SU-DHL-6 (cell line): ENCODE measurements around the gene UQCC3.
"Not testable (repeated sequence)": the region's sequence is repeated elsewhere in the genome, so short reads cannot be mapped to it uniquely, and the experiment has no call there.

ENCODE experiments used
- H2AFZ ChIP-seq: fragments of 200-600 bp; sonication (generic); 2 replicates; pipeline ENCODE4 v1.6.1; 2014; ENCODE audit warnings: low read depth, mild to moderate bottlenecking, moderate library complexity, mixed read lengths, antibody characterized with exemption, low read length; ENCODE audit not compliant: severe bottlenecking
- H3F3A ChIP-seq: fragments of 200-600 bp; shearing (Covaris generic); 2 replicates; pipeline ENCODE4 v1.6.0; 2016; ENCODE audit warnings: antibody characterized with exemption, mild to moderate bottlenecking; ENCODE audit not compliant: insufficient read depth
- H3K27ac ChIP-seq: fragments of 200-600 bp; sonication (generic); 2 replicates; pipeline ENCODE4 v1.5.1; 2016; ENCODE audit warnings: low read depth, mild to moderate bottlenecking, low read length, moderate library complexity, mixed read lengths
- H3K27me3 ChIP-seq: fragments of 200-600 bp; sonication (generic), shearing (Covaris generic); 2 replicates; pipeline ENCODE4 v1.6.0; 2014; ENCODE audit warnings: mild to moderate bottlenecking, low read length
- H3K36me3 ChIP-seq: fragments of 200-600 bp; sonication (generic); 2 replicates; pipeline ENCODE4 v1.6.1; 2014; ENCODE audit warnings: mild to moderate bottlenecking, low read length, mixed read lengths
- H3K4me2 ChIP-seq: fragments of 300-600, 200-600 bp; shearing (Covaris generic), sonication (generic); 2 replicates; pipeline ENCODE4 v1.6.0; 2014; ENCODE audit warnings: low read length, low read depth, mild to moderate bottlenecking; ENCODE audit not compliant: poor library complexity, severe bottlenecking
- H3K4me3 ChIP-seq: fragments of 200-600 bp; sonication (generic); 2 replicates; pipeline ENCODE4 v1.5.1; 2014; ENCODE audit warnings: antibody characterized with exemption, low read length, mild to moderate bottlenecking, mixed read lengths; ENCODE audit not compliant: insufficient read depth, poor library complexity, severe bottlenecking
- H3K79me2 ChIP-seq: fragments of 200-600 bp; sonication (generic); 2 replicates; pipeline ENCODE4 v1.6.1; 2014; ENCODE audit warnings: mild to moderate bottlenecking, low read length, moderate library complexity; ENCODE audit not compliant: insufficient read depth
- H3K9ac ChIP-seq: fragments of 200-600 bp; sonication (generic); 2 replicates; pipeline ENCODE4 v1.7.0; 2014; ENCODE audit warnings: mild to moderate bottlenecking, low read length
- H3K9me2 ChIP-seq: fragments of 200-600 bp; sonication (generic); replicated peaks from 2 replicates; pipeline ENCODE4 v1.6.1; 2014; ENCODE audit warnings: low read length; ENCODE audit not compliant: insufficient read depth
- H3K9me3 ChIP-seq: fragments of 200-600 bp; sonication (generic); 2 replicates; pipeline ENCODE4 v1.6.1; 2014; ENCODE audit warnings: low read length, mixed read lengths; ENCODE audit not compliant: insufficient read depth
- H4K20me1 ChIP-seq: fragments of 200-600 bp; sonication (generic); 2 replicates; pipeline ENCODE4 v1.6.1; 2014; ENCODE audit warnings: low read depth, mild to moderate bottlenecking, antibody characterized with exemption, low read length, moderate library complexity, mixed read lengths
- CTCF ChIP-seq: fragments of 200-600 bp; sonication (generic); IDR thresholded peaks from one replicate; pipeline ENCODE4 v1.5.1; 2017; ENCODE audit warnings: antibody characterized with exemption, mild to moderate bottlenecking, low read length, moderate library complexity; ENCODE audit not compliant: insufficient read depth, poor library complexity, severe bottlenecking
- EZH2phosphoT487 ChIP-seq: fragments of 200-600 bp; sonication (generic), shearing (Covaris generic); conservative IDR thresholded peaks from 2 replicates; pipeline ENCODE4 v1.6.1; 2018; ENCODE audit warnings: mild to moderate bottlenecking, antibody characterized with exemption, low read length, moderate library complexity, mixed read lengths

The UQCC3 gene

DNA sequence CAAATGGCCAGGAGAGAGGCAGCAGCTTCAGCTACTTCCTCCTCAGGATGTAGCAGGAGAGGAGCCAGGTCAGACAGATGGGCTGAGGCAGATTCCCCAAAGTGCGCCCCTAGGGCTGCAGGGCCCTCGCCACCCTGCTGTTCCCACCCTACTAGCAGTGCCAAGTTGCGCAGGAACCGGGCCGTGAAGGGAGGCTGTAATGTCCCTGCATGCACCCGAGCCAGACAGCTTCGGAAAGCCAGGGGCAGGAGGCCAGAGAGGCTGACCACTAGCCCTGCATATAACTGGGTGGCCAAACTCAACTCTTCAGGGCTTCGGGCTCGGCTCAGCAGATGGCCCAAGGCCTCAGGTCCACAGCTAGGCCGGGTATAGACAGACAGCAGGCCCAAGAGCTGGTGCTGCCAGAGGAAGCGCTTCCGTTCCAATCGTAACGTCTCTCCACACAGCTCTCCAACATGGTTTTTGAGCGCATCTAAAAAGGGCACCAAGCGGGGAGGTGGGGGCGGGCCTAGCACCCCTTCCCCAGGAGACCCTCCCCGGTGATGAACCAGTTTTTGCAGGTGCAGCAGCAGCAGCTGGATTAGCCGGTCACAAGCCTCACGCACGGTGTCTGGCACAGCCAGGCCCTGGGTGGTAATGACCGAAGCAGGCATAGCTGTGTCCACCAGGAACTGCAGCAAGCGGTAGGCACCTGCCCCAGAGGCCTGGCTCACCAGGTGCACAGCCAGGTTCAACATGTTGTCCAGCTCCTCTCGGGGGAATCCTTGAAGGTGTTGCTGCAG lies 23.1 kb upstream of the UQCC3 start:
- Histone ChIP-seq H3K4me2 (no peak overlapping the region), H3K9me2 (no peaks in the 10 kb centered on the region), H3K27ac (no peak overlapping the region), H3K4me3 (no peak overlapping the region), H3K27me3 (no peaks in the 10 kb centered on the region), H3K79me2 (peaks cover 52% of the 10 kb centered on the region), H3K36me3 (no peaks in the 10 kb centered on the region), H4K20me1 (no peaks in the 10 kb centered on the region), H3K9ac (no peak overlapping the region), H2AFZ (no peak overlapping the region), H3K9me3 (no peaks in the 10 kb centered on the region), H3F3A (peaks cover 4% of the 10 kb centered on the region)
- TF ChIP-seq EZH2phosphoT487: no peak
- TF ChIP-seq CTCF: no peak

DNA sequence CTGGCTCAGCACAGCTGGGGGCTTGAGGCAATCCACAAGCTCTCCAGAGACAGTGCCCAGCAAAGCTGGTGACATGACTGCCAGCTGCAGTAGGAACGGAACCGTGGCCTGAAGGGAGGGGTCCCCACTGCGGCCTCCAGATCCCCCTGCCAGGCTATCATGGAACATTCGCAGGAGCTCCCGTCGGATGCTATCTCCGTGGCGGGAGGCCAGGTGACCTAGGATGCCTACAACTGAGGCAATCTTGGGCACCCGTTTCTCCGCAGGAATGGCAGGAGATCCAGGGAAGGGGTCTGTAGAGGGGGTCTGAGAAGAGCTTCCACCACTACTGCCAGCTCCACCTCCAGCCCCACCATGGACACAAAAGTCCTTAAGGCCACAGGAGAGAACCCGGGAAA lies 22.5 kb upstream of the UQCC3 start:
- Histone ChIP-seq H3K36me3 (no peaks in the 10 kb centered on the region), H3K27ac (no peak overlapping the region), H3K9ac (no peak overlapping the region), H3K9me2 (no peaks in the 10 kb centered on the region), H3K9me3 (no peaks in the 10 kb centered on the region), H3K4me3 (no peak overlapping the region), H3K79me2 (peaks cover 46% of the 10 kb centered on the region), H3F3A (peaks cover 4% of the 10 kb centered on the region), H2AFZ (no peak overlapping the region), H3K27me3 (no peaks in the 10 kb centered on the region), H3K4me2 (no peak overlapping the region), H4K20me1 (no peaks in the 10 kb centered on the region)
- no peak for TF ChIP-seq EZH2phosphoT487
- no peak for TF ChIP-seq CTCF

DNA sequence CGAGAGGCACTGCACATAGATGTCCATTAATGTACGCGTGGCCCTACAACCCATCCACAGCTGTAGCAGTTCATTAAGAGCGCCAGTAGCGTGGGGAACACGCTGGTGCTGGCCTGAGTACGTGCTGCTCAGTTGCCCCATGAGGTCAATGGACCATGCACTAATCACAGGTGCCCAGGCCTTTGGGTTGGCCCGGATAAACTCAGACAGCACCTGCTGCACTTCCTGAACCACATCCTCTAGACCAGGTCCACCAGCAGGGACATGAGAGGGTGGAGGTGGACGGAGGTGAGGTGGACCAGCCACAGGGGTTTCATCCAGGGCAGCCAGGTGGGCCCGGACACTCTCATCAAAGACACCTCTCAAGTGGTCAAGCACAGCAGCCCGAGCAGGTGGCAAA lies 22.0 kb upstream of the UQCC3 start:
- TF ChIP-seq EZH2phosphoT487 (no peak), CTCF (no peak)
- Histone ChIP-seq H3K79me2 (peaks cover 41% of the 10 kb centered on the region), H3K4me2 (no peak overlapping the region), H3K27me3 (no peaks in the 10 kb centered on the region), H3K27ac (no peak overlapping the region), H2AFZ (no peak overlapping the region), H3F3A (peaks cover 4% of the 10 kb centered on the region), H3K9me3 (no peaks in the 10 kb centered on the region), H3K9me2 (no peaks in the 10 kb centered on the region), H3K9ac (no peak overlapping the region), H3K36me3 (no peaks in the 10 kb centered on the region), H3K4me3 (no peak overlapping the region), H4K20me1 (no peaks in the 10 kb centered on the region)

- H3K27ac ChIP-seq, H3K27me3 ChIP-seq, H3K36me3 ChIP-seq, H4K20me1 ChIP-seq, H3K9me3 ChIP-seq, H3K9me2 ChIP-seq, H3K9ac ChIP-seq, H3K4me2 ChIP-seq, H3K4me3 ChIP-seq, H3F3A ChIP-seq, H2AFZ ChIP-seq: not testable (repeated sequence)
- peaks cover 33% of the 10 kb centered on the region for H3K79me2 ChIP-seq
Observed at GRCh38 chr11:62650283-62650682, 21.2 kb upstream of the UQCC3 start.
